ENCODE results near the gene ARHGAP45. TPM values are rescaled to one million over a fixed set of nuclear protein-coding genes. Genes with fewer than 3 reads are reported as not detected.
A peak's percentile ranks its signal among the peaks of the same experiment; 100 is the strongest.

ARHGAP45 gene
- total and polyA plus RNA-seq, 9 of the 15 experiments (the other 6 are each of a cell fraction or from before 2014, with no cell fraction given): 0.08 to 22.1 (median 4.2) TPM

DNA sequence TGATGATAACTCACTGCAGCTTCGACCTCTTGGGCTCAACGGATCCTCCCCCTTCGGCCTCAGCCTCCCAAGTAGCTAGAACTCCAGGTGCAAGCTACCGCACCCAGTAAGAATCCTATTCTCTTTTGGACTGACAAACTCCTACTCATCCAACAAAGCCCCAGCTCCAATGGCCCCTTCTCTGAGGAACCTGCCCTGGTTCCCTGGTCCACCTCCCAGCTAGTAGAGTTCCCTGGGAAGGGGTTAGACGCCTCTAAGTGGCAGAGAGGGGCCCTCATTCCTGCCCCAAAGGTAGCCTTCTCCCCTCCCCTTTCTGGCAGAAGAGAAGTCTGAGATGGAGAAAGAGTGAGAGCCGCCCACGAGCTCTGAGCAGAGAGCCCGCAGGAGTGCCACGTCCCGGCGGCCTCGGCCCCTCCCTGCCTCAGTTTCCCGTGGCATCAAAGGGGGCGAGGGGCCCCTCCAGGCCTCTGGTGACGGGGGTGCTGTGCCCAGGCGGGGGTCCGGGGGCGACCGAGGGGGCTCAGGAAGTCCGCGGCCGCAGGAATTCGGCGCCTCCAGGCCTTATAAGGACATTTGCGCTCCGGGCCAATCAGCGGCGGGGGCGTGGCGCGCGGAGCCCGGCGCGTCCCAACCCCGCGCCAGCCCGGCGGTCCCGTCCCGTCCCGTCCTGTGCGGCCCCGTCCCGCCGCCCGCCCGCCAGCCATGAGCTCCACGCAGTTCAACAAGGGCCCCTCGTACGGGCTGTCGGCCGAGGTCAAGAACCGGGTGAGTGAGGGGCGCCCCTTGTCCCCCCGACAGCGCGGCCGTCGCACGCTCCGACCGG is 40.8 kb upstream of the ARHGAP45 start, which contains the start of gene CNN2 (continued):
- TF ChIP-seq STAT6 (CRISPR knock-in tag; IDR thresholded peaks at IDR 0.05) (no peak), MXD1 (CRISPR knock-in tag; IDR thresholded peaks at IDR 0.05; ENCODE audit: borderline replicate concordance, poor library complexity, severe bottlenecking) (no peak), SIN3A (IDR thresholded peaks at IDR 0.05; ENCODE audit: borderline replicate concordance in 2 of 2, control insufficient read depth in 1 of 2, low read depth in 2 of 2, low read length in 2 of 2) (peak; percentile 29 to 79; a peak in 1 of 4 replicates), NFRKB (IDR thresholded peaks at IDR 0.05; ENCODE audit: low read depth) (no peak), BCLAF1 (IDR thresholded peaks at IDR 0.05; ENCODE audit: borderline replicate concordance in 1 of 2, control insufficient read depth in 1 of 2, low read depth in 2 of 2, low read length in 1 of 2) (no peak), RFX5 (IDR thresholded peaks at IDR 0.05; ENCODE audit: low read depth, low read length) (no peak), YY1 (IDR thresholded peaks at IDR 0.05; ENCODE audit: borderline replicate concordance in 1 of 3, control insufficient read depth in 1 of 3, extremely low read depth in 1 of 3, insufficient read depth in 3 of 3, insufficient read length in 1 of 3, insufficient replicate concordance in 2 of 3, low read depth in 1 of 3, low read length in 2 of 3) (peak in 2 of 3 experiments; percentile 5 to 33), ETV6 (IDR thresholded peaks at IDR 0.05; ENCODE audit: borderline replicate concordance in 1 of 2, low read depth in 2 of 2, low read length in 1 of 2) (no peak), ETV6 (CRISPR knock-in tag; IDR thresholded peaks at IDR 0.05; ENCODE audit: borderline replicate concordance) (no peak), LEF1 (IDR thresholded peaks at IDR 0.05) (no peak), ZNF121 (CRISPR knock-in tag; conservative IDR thresholded peaks at IDR 0.05) (no peak), CREBBP (IDR thresholded peaks at IDR 0.05; ENCODE audit: low read depth, low read length) (no peak), ATF6 (CRISPR knock-in tag; IDR thresholded peaks at IDR 0.05) (no peak)
- TF ChIP-seq, protein P1, sequence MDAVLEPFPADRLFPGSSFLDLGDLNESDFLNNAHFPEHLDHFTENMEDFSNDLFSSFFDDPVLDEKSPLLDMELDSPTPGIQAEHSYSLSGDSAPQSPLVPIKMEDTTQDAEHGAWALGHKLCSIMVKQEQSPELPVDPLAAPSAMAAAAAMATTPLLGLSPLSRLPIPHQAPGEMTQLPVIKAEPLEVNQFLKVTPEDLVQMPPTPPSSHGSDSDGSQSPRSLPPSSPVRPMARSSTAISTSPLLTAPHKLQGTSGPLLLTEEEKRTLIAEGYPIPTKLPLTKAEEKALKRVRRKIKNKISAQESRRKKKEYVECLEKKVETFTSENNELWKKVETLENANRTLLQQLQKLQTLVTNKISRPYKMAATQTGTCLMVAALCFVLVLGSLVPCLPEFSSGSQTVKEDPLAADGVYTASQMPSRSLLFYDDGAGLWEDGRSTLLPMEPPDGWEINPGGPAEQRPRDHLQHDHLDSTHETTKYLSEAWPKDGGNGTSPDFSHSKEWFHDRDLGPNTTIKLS (IDR thresholded peaks at IDR 0.05; ENCODE audit: borderline replicate concordance, low read depth): peak; percentile 86
